HepG2 (cell line): ENCODE measurements around the gene NFE2L1. TPM values are rescaled to one million over a fixed set of nuclear protein-coding genes. Genes with fewer than 3 reads are reported as not detected.
A peak's percentile ranks its signal among the peaks of the same experiment; 100 is the strongest.

Experiments
- ATAC-seq: fragments of 200-7000 bp; cut with Tn5 transposase; 3 replicates; pipeline ENCODE4 v1.9.1; 2020; ENCODE audit warnings: mild to moderate bottlenecking, moderate library complexity
- BruUV-seq: library from RNA; stranded (reverse); fragments of 400-500 nt; replicated peaks from 2 replicates; lab custom pipeline; 2021; lab: Mats Ljungman, UMichigan
- CTCF ChIA-PET: fragments of 300-600 bp; formaldehyde crosslinking; extraction: SDS; loops from one replicate; lab custom pipeline; 2021; ENCODE audit warnings: low total read pairs, inconsistent platforms, low intra/inter-chr PET ratio; lab: Yijun Ruan, JAX
- POLR2A ChIA-PET: fragments of 350-600 bp; sonication (Branson Sonifier 250); formaldehyde crosslinking; loops from one replicate; lab custom pipeline; 2020; ENCODE audit warnings: antibody characterized with exemption, inconsistent platforms; lab: Yijun Ruan, JAX
- DNase-seq: peaks from one replicate; pipeline ENCODE4 v3.0.0-alpha.2; 2015; ENCODE audit warnings: low spot score
- FAIRE-seq: peaks from 3 replicates; lab custom pipeline; 2011; peaks lifted over from hg19 to GRCh38; lab: Jason Lieb, UNC
- H2AFZ ChIP-seq: one replicate; pipeline ENCODE4 v1.6.1; 2011; ENCODE audit warnings: low read length, inconsistent platforms
- H3K27ac ChIP-seq: fragments of 300-600 bp; 3 replicates; pipeline ENCODE4 v1.8.0; 2011; ENCODE audit warnings: mixed run types, mild to moderate bottlenecking, mixed read lengths, low read length, inconsistent platforms; ENCODE audit not compliant: insufficient read depth; ENCODE audit errors: extremely low read length
- H3K27me3 ChIP-seq, 2 experiments: fragments of 200-600 bp in 1 of 2; 2 replicates in 1 of 2; 3 replicates in 1 of 2; pipeline versions ENCODE4 v1.6.0 to v1.8.0; 2011; ENCODE audit warnings: low read length in 2 of 2, mild to moderate bottlenecking in 2 of 2, moderate library complexity in 2 of 2, inconsistent platforms in 1 of 2; ENCODE audit not compliant: insufficient read depth in 2 of 2, control insufficient read depth in 1 of 2
- H3K36me3 ChIP-seq, 2 experiments: fragments of 200-600 bp in 1 of 2; replicated peaks in 1 of 2; 2 replicates in 1 of 2; 3 replicates in 1 of 2; pipeline versions ENCODE4 v1.5.1 to v1.8.0; 2011; ENCODE audit warnings: low read length in 2 of 2, inconsistent platforms in 1 of 2; ENCODE audit not compliant: insufficient read depth in 2 of 2, control insufficient read depth in 1 of 2
- H3K4me1 ChIP-seq: 2 replicates; pipeline ENCODE4 v1.5.1; 2012; ENCODE audit warnings: low read length, inconsistent platforms; ENCODE audit not compliant: insufficient read depth
- H3K4me2 ChIP-seq: 2 replicates; pipeline ENCODE4 v1.6.0; 2011; ENCODE audit warnings: low read depth, low read length, inconsistent platforms
- H3K4me3 ChIP-seq, 3 experiments: fragments of 200-600 bp in 1 of 3; sonication (generic), shearing (Covaris generic) in 1 of 3; replicated peaks in 1 of 3; 2 replicates each; pipeline ENCODE4 v1.5.1; 2011 to 2016; ENCODE audit warnings: low read length in 3 of 3, inconsistent platforms in 2 of 3, low read depth in 2 of 3, mild to moderate bottlenecking in 2 of 3, control low read depth in 1 of 3, mixed read lengths in 1 of 3; ENCODE audit not compliant: insufficient read depth in 1 of 3
- H3K79me2 ChIP-seq: one replicate; pipeline ENCODE4 v1.6.1; 2011; ENCODE audit warnings: low read length, inconsistent platforms; ENCODE audit not compliant: insufficient read depth
- H3K9ac ChIP-seq: 2 replicates; pipeline ENCODE4 v1.6.0; 2011; ENCODE audit warnings: mild to moderate bottlenecking, low read depth, low read length, inconsistent platforms; ENCODE audit not compliant: insufficient read depth
- H3K9me3 ChIP-seq: 2 replicates; pipeline ENCODE4 v1.5.1; 2012; ENCODE audit warnings: mild to moderate bottlenecking, low read length
- H4K20me1 ChIP-seq: 2 replicates; pipeline ENCODE4 v1.6.0; 2011; ENCODE audit warnings: inconsistent platforms, mild to moderate bottlenecking, low read length, moderate library complexity; ENCODE audit not compliant: insufficient read depth
- ATF7 ChIP-seq, 2 experiments: fragments of 450-650 bp in 1 of 2; sonication (generic) in 1 of 2; formaldehyde crosslinking in 1 of 2; IDR thresholded peaks; 2 replicates each; pipeline versions ENCODE4 v1.4.0 to v1.6.1; 2016 to 2020; ENCODE audit warnings: antibody characterized with exemption in 1 of 2, mild to moderate bottlenecking in 1 of 2, missing genetic modification reagents in 1 of 2
- ZNF878 ChIP-seq: sonication (generic); formaldehyde crosslinking; IDR thresholded peaks from 2 replicates; pipeline ENCODE4 v1.8.1; 2023; ENCODE audit warnings: mild to moderate bottlenecking, missing genetic modification reagents, moderate library complexity
- WGBS: methylation state at CpG from one replicate; pipeline ENCODE4 v1.1.6; 2017; ENCODE audit warnings: low lambda C conversion rate; 5-methylcytosine and 5-hydroxymethylcytosine counted together
- in situ Hi-C: cut with HindIII; loops from 2 replicates; pipeline ENCODE4 v1.10.0; 2017; ENCODE audit warnings: low pct_unique_long_range_greater_than_20kb; ENCODE audit not compliant: extremely low pct_ligation_motif_present
- intact Hi-C: fragments of 100-400 bp; cut with micrococcal nuclease; formaldehyde crosslinking; loops from one replicate; pipeline ENCODE4 v1.10.0; 2022; ENCODE audit not compliant: unreplicated experiment
- microRNA counts: library from miRNA; unstranded; fragments of <30 nt; microRNA quantifications from one replicate; lab custom pipeline; 2015
- microRNA-seq: library from miRNA; unstranded; fragments of <30 nt; microRNA quantifications from one replicate; pipeline ENCODE4, GENCODE V29; 2020
- polyA plus RNA-seq, 8 experiments: library from polyadenylated mRNA; depleted of rRNA in 3 of 8; stranded (reverse) in 7 of 8; unstranded in 1 of 8; fragments of >200 nt; fragmentation: Illumina TruSeq in 4 of 8; extraction: Trizol in 4 of 8; gene quantifications; 2 replicates each; pipeline versions ENCODE4 v1.2.1 to v1.2.3, GENCODE V29; 2011 to 2016; ENCODE audit warnings: low read depth in 4 of 8, missing spikeins in 1 of 8, mixed read lengths in 1 of 8; ENCODE audit not compliant: insufficient read depth in 1 of 8
- small RNA-seq, 3 experiments: library from RNA; depleted of rRNA; stranded (forward); fragments of <200 nt; gene quantifications; one replicate each; pipeline ENCODE3, GENCODE V24; 2012; ENCODE audit warnings: low read depth in 2 of 3, low replicate concordance in 1 of 3; ENCODE audit not compliant: insufficient read length in 3 of 3, insufficient read depth in 2 of 3
- total RNA-seq, 5 experiments: library from RNA; depleted of rRNA; stranded (reverse); fragments of >200 nt; fragmentation: Illumina TruSeq; extraction: Trizol; gene quantifications; 2 replicates each; pipeline ENCODE4 v1.2.3, GENCODE V29; 2016; ENCODE audit warnings: low read depth in 1 of 5

Gene NFE2L1
- total and polyA plus RNA-seq, 2 of the 13 experiments (the other 11 are each of a cell fraction or from before 2014, with no cell fraction given): 67.0 to 234 TPM

DNA sequence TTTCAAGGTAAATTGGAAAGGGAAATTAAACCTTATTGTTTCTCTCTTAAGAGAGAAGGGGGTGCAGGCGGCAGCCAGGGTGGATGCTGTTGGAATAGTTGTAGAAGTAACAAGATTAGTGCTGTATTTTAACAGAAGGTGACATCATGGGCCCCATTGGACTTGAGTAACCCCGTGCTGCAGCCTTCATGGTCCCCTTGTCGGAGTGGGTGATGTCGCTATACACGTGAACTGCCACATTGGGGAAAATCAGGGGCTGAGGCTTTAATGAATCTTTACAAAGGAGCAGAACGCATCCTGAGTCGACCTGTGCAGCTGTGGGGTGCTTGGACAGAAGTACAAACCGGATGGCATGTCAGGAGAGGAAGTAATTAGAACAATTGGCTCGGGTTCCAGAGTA lies 62.6 kb downstream of the NFE2L1 start:
- no peak overlapping the region for H2AFZ ChIP-seq
- ATAC-seq (no peak), DNase-seq (no peak), FAIRE-seq (no peak)
- no peak overlapping the region for H3K4me2 ChIP-seq
- peak; percentile 27; the same call in 1 of the 2 replicates for TF ChIP-seq ATF7 (IDR thresholded peaks at IDR 0.05)
- TF ChIP-seq ATF7 (CRISPR knock-in tag; IDR thresholded peaks at IDR 0.05): no peak
- no peak for TF ChIP-seq ZNF878
- 92% methylated on average over 9 of the region's 9 CpGs for WGBS
- no peak overlapping the region for H3K27ac ChIP-seq
- CTCF ChIA-PET: no interaction called here
- no TSS peak for BruUV-seq
- no peak overlapping the region for H3K4me3 ChIP-seq
- no peaks in the 10 kb centered on the region; a peak in 2 of 5 replicates for H3K27me3 ChIP-seq
- peaks cover 24% of the 10 kb centered on the region for H3K79me2 ChIP-seq
- H3K9me3 ChIP-seq: no peaks in the 10 kb centered on the region
- H3K4me1 ChIP-seq: peaks cover 24% of the 10 kb centered on the region
- H3K9ac ChIP-seq: no peak overlapping the region
- POLR2A ChIA-PET: no interaction called here
- intact Hi-C loops: no loop called here
- in situ Hi-C loops: no loop called here
- no peaks in the 10 kb centered on the region for H4K20me1 ChIP-seq
- H3K36me3 ChIP-seq: peaks cover 3 to 7% of the 10 kb centered on the region in 2 experiments; a peak in 3 of 5 replicates

MicroRNAs within 50 kb of the gene (microRNA counts, 767-probe panel; counts per million panel counts)
- microRNA hsa-miR-152 (lab: Ali Mortazavi, UCI): not detected

Small RNA genes within 50 kb of the gene (microRNA-seq; reads per million reads assigned to microRNA genes)
- 43.4 reads per million, percentile 66 among the genes with 10 or more reads in this experiment for gene MIR152

Small RNA genes within 50 kb of the gene (small RNA-seq; reads per million reads assigned to genes)
- gene AC004477.2 (0 reads per million in 3 experiments), gene MIR152 (0.92 to 260 (median 91.7) reads per million in 3 experiments), gene RNU6-1201P (0 reads per million in 3 experiments)

Other genes with a start within 250 kb of the NFE2L1 start
- 1.0 and 4.7 TPM in 2 replicates for gene OSBPL7, start 226.6 kb upstream of the NFE2L1 start, total RNA-seq (2016; rRNA removed; fragmentation: Illumina TruSeq; extraction: Trizol)
- gene OSBPL7, start 226.6 kb upstream of the NFE2L1 start, polyA plus RNA-seq (2011; rRNA removed): 6.6 and 8.3 TPM in 2 replicates
- 56.7 and 59.7 TPM in 2 replicates for gene MRPL10, start 216.8 kb upstream of the NFE2L1 start, total RNA-seq (2016; rRNA removed; fragmentation: Illumina TruSeq; extraction: Trizol)
- 149 and 157 TPM in 2 replicates for gene MRPL10, start 216.8 kb upstream of the NFE2L1 start, polyA plus RNA-seq (2011; rRNA removed)
- gene LRRC46, start 216.7 kb upstream of the NFE2L1 start, total RNA-seq (2016; rRNA removed; fragmentation: Illumina TruSeq; extraction: Trizol): 0.09 and 0.13 TPM in 2 replicates
- 0.09 and 0.16 TPM in 2 replicates for gene LRRC46, start 216.7 kb upstream of the NFE2L1 start, polyA plus RNA-seq (2011; rRNA removed)
- gene SCRN2, start 207.1 kb upstream of the NFE2L1 start, total RNA-seq (2016; rRNA removed; fragmentation: Illumina TruSeq; extraction: Trizol): 15.0 and 29.5 TPM in 2 replicates
- gene SCRN2, start 207.1 kb upstream of the NFE2L1 start, polyA plus RNA-seq (2011; rRNA removed): 21.7 and 28.6 TPM in 2 replicates
- gene SP6, start 197.2 kb upstream of the NFE2L1 start, total RNA-seq (2016; rRNA removed; fragmentation: Illumina TruSeq; extraction: Trizol): 0.07 TPM in 1 of 2 replicates, not detected in the other
- gene SP6, start 197.2 kb upstream of the NFE2L1 start, polyA plus RNA-seq (2011; rRNA removed): 0.07 and 0.09 TPM in 2 replicates
- 1.4 and 1.5 TPM in 2 replicates for gene SP2, start 152.1 kb upstream of the NFE2L1 start, total RNA-seq (2016; rRNA removed; fragmentation: Illumina TruSeq; extraction: Trizol)
- 4.2 and 4.8 TPM in 2 replicates for gene SP2, start 152.1 kb upstream of the NFE2L1 start, polyA plus RNA-seq (2011; rRNA removed)
- 63.3 and 110 TPM in 2 replicates for gene PNPO, start 106.8 kb upstream of the NFE2L1 start, total RNA-seq (2016; rRNA removed; fragmentation: Illumina TruSeq; extraction: Trizol)
- gene PNPO, start 106.8 kb upstream of the NFE2L1 start, polyA plus RNA-seq (2011; rRNA removed): 47.9 and 48.1 TPM in 2 replicates
- gene PRR15L, start 90.5 kb upstream of the NFE2L1 start, total RNA-seq (2016; rRNA removed; fragmentation: Illumina TruSeq; extraction: Trizol): 2.0 and 2.4 TPM in 2 replicates
- 0.44 and 0.47 TPM in 2 replicates for gene PRR15L, start 90.5 kb upstream of the NFE2L1 start, polyA plus RNA-seq (2011; rRNA removed)
- 86.8 and 128 TPM in 2 replicates for gene CDK5RAP3, start 77.2 kb upstream of the NFE2L1 start, total RNA-seq (2016; rRNA removed; fragmentation: Illumina TruSeq; extraction: Trizol)
- 154 and 183 TPM in 2 replicates for gene CDK5RAP3, start 77.2 kb upstream of the NFE2L1 start, polyA plus RNA-seq (2011; rRNA removed)
- gene COPZ2, start 10.6 kb upstream of the NFE2L1 start, total RNA-seq (2016; rRNA removed; fragmentation: Illumina TruSeq; extraction: Trizol): 0.74 and 1.5 TPM in 2 replicates
- gene COPZ2, start 10.6 kb upstream of the NFE2L1 start, polyA plus RNA-seq (2011; rRNA removed): 0.48 and 0.61 TPM in 2 replicates
- 108 and 143 TPM in 2 replicates for gene CBX1, start 53.1 kb downstream of the NFE2L1 start, total RNA-seq (2016; rRNA removed; fragmentation: Illumina TruSeq; extraction: Trizol)
- 14.1 and 17.8 TPM in 2 replicates for gene CBX1, start 53.1 kb downstream of the NFE2L1 start, polyA plus RNA-seq (2011; rRNA removed)
- gene SNX11, start 59.4 kb downstream of the NFE2L1 start, total RNA-seq (2016; rRNA removed; fragmentation: Illumina TruSeq; extraction: Trizol): 14.0 and 15.9 TPM in 2 replicates
- 12.9 and 14.0 TPM in 2 replicates for gene SNX11, start 59.4 kb downstream of the NFE2L1 start, polyA plus RNA-seq (2011; rRNA removed)